Fibroblast of villous mesenchyme (primary cell): ENCODE data around the gene SLC45A3. TPM values are rescaled to one million over a fixed set of nuclear protein-coding genes. Genes with fewer than 3 reads are reported as not detected.

Experiments
- DNase-seq: peaks from one replicate; pipeline ENCODE4 v3.0.0-alpha.2; 2010; ENCODE audit warnings: low read depth
- H3K4me3 ChIP-seq: 2 replicates; pipeline ENCODE4 v1.5.1; 2011; ENCODE audit warnings: low read depth, mild to moderate bottlenecking, low read length
- total RNA-seq: library from RNA; depleted of rRNA; stranded (reverse); fragments of >200 nt; gene quantifications from 2 replicates; pipeline ENCODE4 v1.2.3, GENCODE V29; 2012
- TF ChIP-seq, protein P1 (sequence below): IDR thresholded peaks from 2 replicates; pipeline ENCODE4 v1.5.1; 2012; ENCODE audit warnings: low read depth, mild to moderate bottlenecking, low read length; ENCODE audit not compliant: insufficient read depth

SLC45A3 gene
- total RNA-seq, 1 donor = 5.2 TPM

DNA sequence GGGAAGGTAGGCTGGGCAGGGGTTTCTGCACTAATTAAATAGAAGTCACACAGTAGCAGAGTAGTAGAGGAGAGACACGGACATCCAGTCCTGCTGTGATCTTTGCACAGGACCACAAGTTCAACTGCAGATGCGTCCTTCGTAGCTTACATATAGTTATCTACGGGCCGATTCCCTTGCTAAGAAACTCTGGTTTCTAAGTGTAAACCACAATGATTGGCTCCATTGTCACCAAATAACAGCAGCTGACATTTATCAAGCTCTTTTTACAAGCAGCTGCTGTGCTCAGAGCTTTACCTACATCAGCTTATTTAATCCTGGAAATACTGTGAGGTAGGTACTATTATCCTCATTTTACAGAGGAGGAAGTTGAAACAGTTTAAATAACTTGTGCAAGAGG is 3.1 kb downstream of the SLC45A3 start:
- no peak for DNase-seq
- TF ChIP-seq, protein P1, sequence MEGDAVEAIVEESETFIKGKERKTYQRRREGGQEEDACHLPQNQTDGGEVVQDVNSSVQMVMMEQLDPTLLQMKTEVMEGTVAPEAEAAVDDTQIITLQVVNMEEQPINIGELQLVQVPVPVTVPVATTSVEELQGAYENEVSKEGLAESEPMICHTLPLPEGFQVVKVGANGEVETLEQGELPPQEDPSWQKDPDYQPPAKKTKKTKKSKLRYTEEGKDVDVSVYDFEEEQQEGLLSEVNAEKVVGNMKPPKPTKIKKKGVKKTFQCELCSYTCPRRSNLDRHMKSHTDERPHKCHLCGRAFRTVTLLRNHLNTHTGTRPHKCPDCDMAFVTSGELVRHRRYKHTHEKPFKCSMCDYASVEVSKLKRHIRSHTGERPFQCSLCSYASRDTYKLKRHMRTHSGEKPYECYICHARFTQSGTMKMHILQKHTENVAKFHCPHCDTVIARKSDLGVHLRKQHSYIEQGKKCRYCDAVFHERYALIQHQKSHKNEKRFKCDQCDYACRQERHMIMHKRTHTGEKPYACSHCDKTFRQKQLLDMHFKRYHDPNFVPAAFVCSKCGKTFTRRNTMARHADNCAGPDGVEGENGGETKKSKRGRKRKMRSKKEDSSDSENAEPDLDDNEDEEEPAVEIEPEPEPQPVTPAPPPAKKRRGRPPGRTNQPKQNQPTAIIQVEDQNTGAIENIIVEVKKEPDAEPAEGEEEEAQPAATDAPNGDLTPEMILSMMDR = no peak
- H3K4me3 ChIP-seq = no peak overlapping the region

DNA sequence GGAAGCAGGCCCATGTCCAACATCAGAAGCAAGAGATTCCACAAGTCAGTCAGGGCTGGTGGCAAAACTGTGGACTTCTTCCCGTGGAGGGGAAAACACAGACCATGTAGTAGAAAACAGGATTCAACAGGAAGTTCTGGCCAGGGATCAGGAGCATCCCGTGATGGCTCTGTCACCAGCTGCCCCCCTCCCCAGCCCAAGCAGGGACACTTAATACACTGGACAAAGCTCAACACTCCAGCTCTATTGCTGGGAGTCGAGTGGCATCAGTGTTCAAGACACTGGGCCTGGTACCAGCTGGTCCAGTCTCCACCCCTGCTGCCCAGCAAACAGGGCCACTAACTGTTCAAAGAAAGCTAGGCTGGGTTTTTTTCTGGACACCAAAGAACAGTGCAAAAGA is 3.7 kb downstream of the SLC45A3 start:
- TF ChIP-seq, protein P1 = no peak
- DNase-seq = no peak
- no peak overlapping the region for H3K4me3 ChIP-seq

DNA sequence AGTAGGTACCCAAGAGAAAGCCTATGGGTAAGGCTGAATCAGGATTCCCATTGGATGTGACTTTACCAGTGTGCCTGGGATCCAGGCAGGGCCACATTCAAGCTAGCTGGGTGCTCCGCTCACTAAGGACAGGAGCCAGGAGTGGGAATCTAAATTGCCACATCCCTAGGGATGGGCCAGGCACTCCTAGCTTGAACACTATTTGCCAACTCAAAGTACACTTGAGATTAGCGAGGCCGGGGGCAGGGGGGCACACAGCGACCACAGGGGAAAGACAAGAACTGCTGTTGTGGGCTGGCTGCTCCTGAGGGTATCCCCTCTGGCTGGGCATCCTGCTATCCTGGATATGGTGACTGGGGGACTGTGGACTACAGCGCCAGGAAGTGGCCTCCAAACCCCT is 4.3 kb downstream of the SLC45A3 start:
- no peak for DNase-seq
- TF ChIP-seq, protein P1 = no peak
- H3K4me3 ChIP-seq = no peak overlapping the region

DNA sequence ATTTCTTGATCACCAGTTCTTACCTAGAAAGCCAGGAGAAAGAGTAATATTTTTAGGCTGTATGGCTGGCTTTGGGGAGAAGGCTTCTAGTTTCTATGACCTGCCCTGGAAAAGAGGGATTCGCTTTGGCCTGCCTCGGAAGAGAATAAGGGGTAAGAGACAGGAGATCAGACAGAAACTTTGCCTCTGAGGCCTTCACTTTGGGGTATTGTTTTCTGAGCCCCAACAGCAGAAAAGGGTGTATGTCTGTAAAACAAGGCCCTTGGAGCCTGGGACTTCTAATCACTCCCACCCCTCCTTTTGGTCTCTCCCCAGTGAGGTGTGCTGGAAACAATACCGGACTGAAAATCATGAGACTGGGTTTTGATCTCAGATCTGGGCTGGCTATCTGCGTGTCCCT is 5.1 kb downstream of the SLC45A3 start:
- TF ChIP-seq, protein P1 = no peak
- H3K4me3 ChIP-seq = no peak overlapping the region
- DNase-seq = no peak

DNA sequence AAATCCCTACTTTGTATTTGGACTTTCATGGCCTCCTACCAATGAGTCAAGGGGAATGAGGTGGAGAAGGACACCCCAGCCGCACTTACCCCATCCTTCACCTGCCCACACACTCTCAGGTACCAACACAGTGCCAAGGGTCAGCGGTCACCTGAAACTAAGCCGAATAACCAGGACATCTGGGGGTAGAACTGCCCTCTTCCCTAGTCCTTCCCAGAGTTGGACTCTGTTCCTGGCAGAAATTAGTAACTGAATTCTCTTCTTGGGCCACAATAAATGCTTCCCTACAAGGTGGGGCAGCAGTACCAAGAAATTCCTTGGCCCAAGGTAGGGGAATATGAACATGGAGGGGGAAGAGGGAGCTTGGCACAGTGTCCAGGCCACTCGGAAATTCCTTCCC is 7.3 kb downstream of the SLC45A3 start:
- no peak overlapping the region for H3K4me3 ChIP-seq
- TF ChIP-seq, protein P1 = no peak
- DNase-seq = no peak

DNA sequence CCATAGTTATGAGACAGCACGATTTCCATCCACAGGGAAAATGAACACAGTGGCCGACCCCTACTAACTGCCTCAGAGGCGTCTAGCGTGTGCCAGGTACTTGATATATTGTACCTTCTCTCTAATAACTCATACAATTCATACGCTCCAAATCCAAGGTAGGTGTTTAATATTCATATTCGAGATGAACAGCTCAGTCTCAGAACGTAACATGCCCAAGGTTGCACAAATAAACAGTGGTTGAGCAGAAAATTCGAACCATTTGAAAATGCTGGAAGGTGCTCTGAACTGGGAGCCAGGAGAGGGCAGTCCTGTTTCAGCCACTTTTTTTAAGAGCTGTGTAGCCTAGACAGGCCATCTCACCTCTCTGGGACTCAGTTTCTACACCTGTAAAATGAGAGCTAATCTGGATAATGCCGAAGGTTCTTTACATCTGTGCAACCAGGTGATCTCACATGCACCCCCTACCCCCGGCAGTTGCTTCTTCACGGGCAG is 7.9 kb downstream of the SLC45A3 start:
- H3K4me3 ChIP-seq = no peak overlapping the region
- TF ChIP-seq, protein P1 = no peak
- no peak for DNase-seq
